SK-N-SH treated with all-trans-retinoic acid at 6 μM for 48 hours (cell line): ENCODE results near the gene CASZ1.

Experiments
- ATAC-seq: fragments of 200-7000 bp; cut with Tn5 transposase; 3 replicates; pipeline ENCODE4 v1.9.1; 2020; ENCODE audit warnings: mild to moderate bottlenecking, moderate library complexity
- BACH2 ChIP-seq: fragments of 250-450 bp; sonication (Bioruptor Pico); IDR thresholded peaks from 2 replicates; pipeline ENCODE4 v1.9.0; 2021; ENCODE audit warnings: mild to moderate bottlenecking, borderline replicate concordance
- CREB5 ChIP-seq: fragments of 250-450 bp; sonication (Bioruptor Pico); IDR thresholded peaks from 2 replicates; pipeline ENCODE4 v1.5.1; 2020; ENCODE audit warnings: low read depth, mild to moderate bottlenecking, moderate library complexity
- CSDC2 ChIP-seq: fragments of 250-450 bp; sonication (Bioruptor Pico); IDR thresholded peaks from 2 replicates; pipeline ENCODE4 v1.5.0; 2020; ENCODE audit warnings: mild to moderate bottlenecking, moderate library complexity
- ESRRG ChIP-seq: fragments of 250-450 bp; sonication (Bioruptor Pico); IDR thresholded peaks from 2 replicates; pipeline ENCODE4 v1.6.1; 2021; ENCODE audit warnings: mild to moderate bottlenecking
- GLIS3 ChIP-seq: fragments of 250-450 bp; sonication (Bioruptor Pico); IDR thresholded peaks from 2 replicates; pipeline ENCODE4 v1.5.0; 2020; ENCODE audit warnings: mild to moderate bottlenecking, moderate library complexity
- ISL1 ChIP-seq: fragments of 250-450 bp; sonication (Bioruptor Pico); IDR thresholded peaks from 2 replicates; pipeline ENCODE4 v2.1.2; 2022; ENCODE audit warnings: mild to moderate bottlenecking, moderate library complexity
- PATZ1 ChIP-seq: fragments of 250-450 bp; sonication (Bioruptor Pico); IDR thresholded peaks from 2 replicates; pipeline ENCODE4 v1.8.0; 2020; ENCODE audit warnings: mild to moderate bottlenecking, moderate library complexity, borderline replicate concordance
- PPARA ChIP-seq: fragments of 250-450 bp; sonication (Bioruptor Pico); IDR thresholded peaks from 2 replicates; pipeline ENCODE4 v1.5.0; 2020; ENCODE audit warnings: mild to moderate bottlenecking, borderline replicate concordance
- RARB ChIP-seq: fragments of 250-450 bp; sonication (Bioruptor Pico); IDR thresholded peaks from 2 replicates; pipeline ENCODE4 v1.8.0; 2021; ENCODE audit warnings: mild to moderate bottlenecking, moderate library complexity
- TCF4 ChIP-seq: fragments of 250-450 bp; sonication (Bioruptor Pico); IDR thresholded peaks from 2 replicates; pipeline ENCODE4 v1.8.0; 2021; ENCODE audit warnings: mild to moderate bottlenecking, moderate library complexity, borderline replicate concordance
- TOX ChIP-seq: fragments of 250-450 bp; sonication (Bioruptor Pico); IDR thresholded peaks from 2 replicates; pipeline ENCODE4 v1.8.0; 2021; ENCODE audit warnings: mild to moderate bottlenecking, moderate library complexity, borderline replicate concordance
- ZC3H10 ChIP-seq: fragments of 250-450 bp; sonication (Bioruptor Pico); IDR thresholded peaks from 2 replicates; pipeline ENCODE4 v1.5.1; 2021; ENCODE audit warnings: mild to moderate bottlenecking, moderate library complexity
- ZFP3 ChIP-seq: fragments of 250-450 bp; sonication (Bioruptor Pico); IDR thresholded peaks from 2 replicates; pipeline ENCODE4 v1.5.0; 2020; ENCODE audit warnings: mild to moderate bottlenecking, moderate library complexity
- ZNF70 ChIP-seq: fragments of 450-650 bp; formaldehyde crosslinking; IDR thresholded peaks from 2 replicates; pipeline ENCODE4 v1.5.0; 2020; ENCODE audit warnings: mild to moderate bottlenecking, moderate library complexity
- ZNF8 ChIP-seq: fragments of 450-650 bp; formaldehyde crosslinking; IDR thresholded peaks from 2 replicates; pipeline ENCODE4 v1.5.0; 2020; ENCODE audit warnings: mild to moderate bottlenecking, moderate library complexity
- TF ChIP-seq, protein P1 (sequence below): fragments of 250-450 bp; sonication (Bioruptor Pico); IDR thresholded peaks from 2 replicates; pipeline ENCODE4 v1.5.0; 2020; ENCODE audit warnings: mild to moderate bottlenecking, moderate library complexity
- TF ChIP-seq, protein P2 (sequence below): fragments of 250-450 bp; sonication (Bioruptor Pico); IDR thresholded peaks from 2 replicates; pipeline ENCODE4 v1.5.1; 2021; ENCODE audit warnings: mild to moderate bottlenecking, moderate library complexity
- TF ChIP-seq, protein P3 (sequence below): fragments of 250-450 bp; sonication (Bioruptor Pico); IDR thresholded peaks from 2 replicates; pipeline ENCODE4 v1.8.0; 2021; ENCODE audit warnings: low read depth, mild to moderate bottlenecking, moderate library complexity, borderline replicate concordance

The CASZ1 gene

DNA sequence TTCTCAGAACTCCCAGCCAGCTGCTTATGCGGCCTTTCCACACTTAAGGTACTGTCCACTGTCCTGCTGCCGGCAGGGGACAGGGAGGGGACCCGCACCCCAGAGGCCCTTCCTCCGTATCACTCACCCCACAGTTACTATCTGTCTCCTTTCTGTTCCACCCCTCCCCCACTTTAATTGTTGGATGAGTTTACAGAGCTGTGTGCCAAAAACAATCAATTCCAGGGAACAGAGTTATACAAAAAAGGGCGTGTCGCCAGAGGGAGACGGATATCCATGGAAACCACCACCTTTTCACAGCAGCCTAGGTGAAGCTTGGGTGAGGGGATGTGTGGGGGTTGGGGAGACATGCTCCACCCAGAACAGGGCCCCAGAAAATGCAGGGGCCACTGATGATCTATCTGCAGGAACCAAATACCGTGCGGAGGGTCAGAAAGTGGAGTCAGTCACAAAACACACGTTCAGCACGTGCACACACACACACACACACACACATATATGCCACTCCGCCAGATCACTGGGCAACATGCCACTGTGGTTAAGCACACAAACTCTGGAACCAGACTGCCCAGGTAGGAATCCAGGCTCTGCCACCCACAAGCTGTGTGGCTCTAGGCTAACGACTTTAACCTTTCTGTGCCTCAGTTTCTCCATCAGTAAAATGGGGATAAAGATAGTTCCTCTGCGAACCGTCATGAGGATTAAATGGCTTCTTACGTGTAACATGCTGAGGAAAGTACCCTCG, 30.5 kb downstream of the CASZ1 start:
- no peak for TF ChIP-seq ESRRG (CRISPR knock-in tag)
- TF ChIP-seq ZFP3 (CRISPR knock-in tag): no peak
- TF ChIP-seq, protein P1, sequence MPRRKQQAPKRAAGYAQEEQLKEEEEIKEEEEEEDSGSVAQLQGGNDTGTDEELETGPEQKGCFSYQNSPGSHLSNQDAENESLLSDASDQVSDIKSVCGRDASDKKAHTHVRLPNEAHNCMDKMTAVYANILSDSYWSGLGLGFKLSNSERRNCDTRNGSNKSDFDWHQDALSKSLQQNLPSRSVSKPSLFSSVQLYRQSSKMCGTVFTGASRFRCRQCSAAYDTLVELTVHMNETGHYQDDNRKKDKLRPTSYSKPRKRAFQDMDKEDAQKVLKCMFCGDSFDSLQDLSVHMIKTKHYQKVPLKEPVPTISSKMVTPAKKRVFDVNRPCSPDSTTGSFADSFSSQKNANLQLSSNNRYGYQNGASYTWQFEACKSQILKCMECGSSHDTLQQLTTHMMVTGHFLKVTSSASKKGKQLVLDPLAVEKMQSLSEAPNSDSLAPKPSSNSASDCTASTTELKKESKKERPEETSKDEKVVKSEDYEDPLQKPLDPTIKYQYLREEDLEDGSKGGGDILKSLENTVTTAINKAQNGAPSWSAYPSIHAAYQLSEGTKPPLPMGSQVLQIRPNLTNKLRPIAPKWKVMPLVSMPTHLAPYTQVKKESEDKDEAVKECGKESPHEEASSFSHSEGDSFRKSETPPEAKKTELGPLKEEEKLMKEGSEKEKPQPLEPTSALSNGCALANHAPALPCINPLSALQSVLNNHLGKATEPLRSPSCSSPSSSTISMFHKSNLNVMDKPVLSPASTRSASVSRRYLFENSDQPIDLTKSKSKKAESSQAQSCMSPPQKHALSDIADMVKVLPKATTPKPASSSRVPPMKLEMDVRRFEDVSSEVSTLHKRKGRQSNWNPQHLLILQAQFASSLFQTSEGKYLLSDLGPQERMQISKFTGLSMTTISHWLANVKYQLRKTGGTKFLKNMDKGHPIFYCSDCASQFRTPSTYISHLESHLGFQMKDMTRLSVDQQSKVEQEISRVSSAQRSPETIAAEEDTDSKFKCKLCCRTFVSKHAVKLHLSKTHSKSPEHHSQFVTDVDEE (CRISPR knock-in tag): no peak
- no peak for TF ChIP-seq RARB (CRISPR knock-in tag)
- TF ChIP-seq BACH2 (CRISPR knock-in tag): no peak
- no peak for TF ChIP-seq ZC3H10 (CRISPR knock-in tag)
- no peak for ATAC-seq

DNA sequence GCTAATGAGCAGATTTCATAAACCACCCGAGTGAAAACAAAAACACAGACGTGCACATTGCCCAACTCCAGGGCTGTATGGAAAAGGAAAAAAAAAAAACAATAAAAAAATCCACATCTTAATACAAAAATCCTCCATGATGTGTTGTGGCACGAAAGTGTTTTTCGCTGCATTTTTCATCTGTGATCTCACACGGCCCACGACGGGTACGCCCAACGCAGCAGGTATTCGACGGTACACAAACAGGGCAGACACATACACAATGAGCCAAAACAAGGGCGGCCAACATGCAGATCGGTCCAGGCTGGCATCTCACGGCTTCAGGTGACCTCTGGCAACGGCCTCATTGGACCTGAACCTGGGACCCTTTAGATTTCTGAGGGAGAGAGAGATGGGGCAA, 31.1 kb downstream of the CASZ1 start:
- ATAC-seq: no peak
- TF ChIP-seq RARB (CRISPR knock-in tag) (no peak), ZC3H10 (CRISPR knock-in tag) (no peak), TOX (CRISPR knock-in tag) (no peak), ISL1 (CRISPR knock-in tag) (no peak), PATZ1 (CRISPR knock-in tag) (no peak), GLIS3 (CRISPR knock-in tag) (no peak), ZNF70 (CRISPR knock-in tag) (no peak), CSDC2 (CRISPR knock-in tag) (no peak), PPARA (CRISPR knock-in tag) (no peak)
- TF ChIP-seq, protein P2, sequence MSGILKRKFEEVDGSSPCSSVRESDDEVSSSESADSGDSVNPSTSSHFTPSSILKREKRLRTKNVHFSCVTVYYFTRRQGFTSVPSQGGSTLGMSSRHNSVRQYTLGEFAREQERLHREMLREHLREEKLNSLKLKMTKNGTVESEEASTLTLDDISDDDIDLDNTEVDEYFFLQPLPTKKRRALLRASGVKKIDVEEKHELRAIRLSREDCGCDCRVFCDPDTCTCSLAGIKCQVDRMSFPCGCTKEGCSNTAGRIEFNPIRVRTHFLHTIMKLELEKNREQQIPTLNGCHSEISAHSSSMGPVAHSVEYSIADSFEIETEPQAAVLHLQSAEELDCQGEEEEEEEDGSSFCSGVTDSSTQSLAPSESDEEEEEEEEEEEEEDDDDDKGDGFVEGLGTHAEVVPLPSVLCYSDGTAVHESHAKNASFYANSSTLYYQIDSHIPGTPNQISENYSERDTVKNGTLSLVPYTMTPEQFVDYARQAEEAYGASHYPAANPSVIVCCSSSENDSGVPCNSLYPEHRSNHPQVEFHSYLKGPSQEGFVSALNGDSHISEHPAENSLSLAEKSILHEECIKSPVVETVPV: no peak
- TF ChIP-seq, protein P1 (CRISPR knock-in tag): no peak

DNA sequence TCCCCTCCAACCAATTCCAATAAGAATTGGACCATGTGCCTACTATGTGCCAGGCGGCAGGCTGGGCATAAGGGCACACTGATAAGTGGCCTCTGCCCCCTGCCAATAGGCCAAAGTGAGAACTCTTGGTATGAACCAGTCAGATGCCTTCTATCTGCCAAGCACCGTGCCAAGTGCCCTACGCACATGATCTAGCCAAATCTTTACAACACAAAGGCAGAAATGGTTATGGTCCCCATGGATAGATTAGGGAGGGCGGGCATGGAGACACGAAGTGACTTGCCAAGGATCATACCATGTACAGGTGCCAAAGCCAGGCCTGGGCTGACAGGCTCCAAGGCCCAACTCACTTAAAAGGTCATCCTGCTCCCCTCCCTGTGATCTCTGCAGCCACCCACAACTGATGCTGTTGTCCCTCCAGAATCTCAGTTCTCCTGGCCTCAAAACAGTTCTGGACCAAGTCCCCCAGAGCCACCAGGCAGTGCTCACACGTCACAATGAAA, 32.1 kb downstream of the CASZ1 start:
- no peak for ATAC-seq
- TF ChIP-seq CSDC2 (CRISPR knock-in tag) (no peak), TCF4 (no peak), GLIS3 (CRISPR knock-in tag) (no peak), ESRRG (CRISPR knock-in tag) (no peak), ZNF70 (CRISPR knock-in tag) (no peak), CREB5 (CRISPR knock-in tag) (no peak), PPARA (CRISPR knock-in tag) (no peak), ZNF8 (CRISPR knock-in tag) (no peak), PATZ1 (CRISPR knock-in tag) (no peak), ZC3H10 (CRISPR knock-in tag) (no peak)
- TF ChIP-seq, protein P1 (CRISPR knock-in tag): no peak
- TF ChIP-seq, protein P3, sequence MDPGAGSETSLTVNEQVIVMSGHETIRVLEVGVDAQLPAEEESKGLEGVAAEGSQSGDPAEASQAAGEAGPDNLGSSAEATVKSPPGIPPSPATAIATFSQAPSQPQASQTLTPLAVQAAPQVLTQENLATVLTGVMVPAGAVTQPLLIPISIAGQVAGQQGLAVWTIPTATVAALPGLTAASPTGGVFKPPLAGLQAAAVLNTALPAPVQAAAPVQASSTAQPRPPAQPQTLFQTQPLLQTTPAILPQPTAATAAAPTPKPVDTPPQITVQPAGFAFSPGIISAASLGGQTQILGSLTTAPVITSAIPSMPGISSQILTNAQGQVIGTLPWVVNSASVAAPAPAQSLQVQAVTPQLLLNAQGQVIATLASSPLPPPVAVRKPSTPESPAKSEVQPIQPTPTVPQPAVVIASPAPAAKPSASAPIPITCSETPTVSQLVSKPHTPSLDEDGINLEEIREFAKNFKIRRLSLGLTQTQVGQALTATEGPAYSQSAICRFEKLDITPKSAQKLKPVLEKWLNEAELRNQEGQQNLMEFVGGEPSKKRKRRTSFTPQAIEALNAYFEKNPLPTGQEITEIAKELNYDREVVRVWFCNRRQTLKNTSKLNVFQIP: no peak
